Activated naive CD4-positive, alpha-beta T cell treated with anti-CD3 and anti-CD28 coated beads, Interleukin-2, amount 50 U/mL, for 16 hours (primary cell): Measurements from ENCODE around the gene TSTD1.
"Not testable (repeated sequence)": the region's sequence is repeated elsewhere in the genome, so short reads cannot be mapped to it uniquely, and the experiment has no call there.

Source experiments
- DNase-seq: peaks from one replicate; pipeline ENCODE4 v3.0.0-alpha.2; 2020

TSTD1 gene

GRCh38 chr1:161006563-161006962 lies 32.2 kb downstream of the TSTD1 start:
- no peak for DNase-seq

- no peak for DNase-seq
These were observed 37.2 kb downstream of the TSTD1 start for GRCh38 chr1:161001525-161001924.

- no peak for DNase-seq
These were observed 37.9 kb downstream of the TSTD1 start for GRCh38 chr1:161000736-161001480.

DNA sequence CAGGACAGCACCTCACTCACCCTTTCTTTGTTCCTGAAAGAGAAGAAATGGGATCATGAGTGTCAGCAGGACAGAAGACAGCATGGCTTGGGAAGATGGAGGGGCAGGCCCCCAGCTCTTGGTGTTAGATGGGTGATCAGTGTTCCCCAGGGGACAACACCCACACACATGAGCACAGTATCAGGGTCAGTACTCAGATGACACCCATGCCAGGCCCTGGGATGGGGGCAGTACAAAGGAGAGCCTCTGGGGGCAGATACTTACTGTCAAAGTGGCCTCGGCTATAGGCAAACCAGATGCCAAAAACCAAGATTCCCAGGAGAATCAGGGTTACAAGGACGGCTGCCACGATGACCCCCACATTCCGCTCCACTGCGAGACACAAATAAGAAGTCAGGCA lies 39.4 kb downstream of the TSTD1 start:
- DNase-seq = no peak

DNA sequence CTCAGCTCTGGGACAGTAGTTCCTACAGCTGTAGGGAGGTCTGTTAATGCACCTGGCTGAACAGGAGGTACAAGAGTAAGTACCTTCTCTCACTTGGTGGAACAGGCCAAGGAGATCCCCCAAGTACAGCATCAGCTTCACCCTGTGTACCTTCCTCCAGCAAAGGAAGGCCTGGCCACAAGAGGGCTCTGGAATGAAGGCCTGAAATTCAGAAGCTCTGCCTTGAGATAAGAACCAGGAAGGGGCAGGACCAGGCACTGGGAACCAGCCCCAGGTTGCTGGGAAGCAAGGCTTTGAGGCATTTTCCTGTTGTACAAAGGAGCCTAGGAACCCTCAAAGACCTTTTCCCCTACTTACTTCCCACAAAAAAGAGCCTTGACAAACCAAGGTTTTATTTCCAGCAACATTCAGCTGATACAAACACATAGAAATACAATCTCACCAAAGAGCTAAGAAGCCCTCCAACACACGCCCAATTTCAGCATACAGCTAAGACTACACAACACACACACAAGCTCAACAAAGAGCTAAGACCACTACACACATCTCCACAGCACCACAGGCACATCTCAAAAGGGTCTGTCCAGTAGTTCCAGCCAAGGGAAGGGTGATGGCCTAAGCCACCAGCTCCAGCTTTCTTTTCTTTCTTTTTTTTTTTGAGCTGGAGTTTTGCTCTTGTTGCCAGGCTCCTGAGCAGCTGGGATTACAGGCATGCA lies 41.3 kb downstream of the TSTD1 start:
- peak; percentile 51 for DNase-seq

GRCh38 chr1:160996178-160996577 lies 42.6 kb downstream of the TSTD1 start:
- DNase-seq = no peak

- no peak for DNase-seq
These were observed 45.1 kb downstream of the TSTD1 start for GRCh38 chr1:160993544-160994193.

DNA sequence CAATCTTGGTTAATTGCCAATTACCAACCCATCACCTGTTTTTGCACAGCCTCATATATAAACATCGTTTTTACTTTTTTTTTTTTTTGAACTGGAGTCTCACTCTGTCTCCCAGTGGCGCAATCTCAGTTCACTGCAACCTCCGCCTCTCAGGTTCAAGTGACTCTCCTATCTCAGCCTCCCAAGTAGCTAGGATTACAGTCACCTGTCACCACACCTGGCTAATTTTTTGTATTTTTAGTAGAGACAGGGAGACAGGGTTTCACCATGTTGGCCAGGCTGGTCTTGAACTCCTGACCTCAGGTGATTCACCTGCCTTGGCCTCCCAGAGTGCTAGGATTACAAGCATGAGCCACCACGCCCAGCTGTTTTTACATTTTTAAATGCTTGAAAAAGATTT lies 46.7 kb downstream of the TSTD1 start:
- DNase-seq = not testable (repeated sequence)
